Hepatic stellate cell (primary cell): ENCODE results near the gene NFATC2.
"Not testable (repeated sequence)": the region's sequence is repeated elsewhere in the genome, so short reads cannot be mapped to it uniquely, and the experiment has no call there.

Experiments
- DNase-seq: peaks from one replicate; pipeline ENCODE4 v3.0.0; 2011; ENCODE audit warnings: low spot score

NFATC2 gene

DNA sequence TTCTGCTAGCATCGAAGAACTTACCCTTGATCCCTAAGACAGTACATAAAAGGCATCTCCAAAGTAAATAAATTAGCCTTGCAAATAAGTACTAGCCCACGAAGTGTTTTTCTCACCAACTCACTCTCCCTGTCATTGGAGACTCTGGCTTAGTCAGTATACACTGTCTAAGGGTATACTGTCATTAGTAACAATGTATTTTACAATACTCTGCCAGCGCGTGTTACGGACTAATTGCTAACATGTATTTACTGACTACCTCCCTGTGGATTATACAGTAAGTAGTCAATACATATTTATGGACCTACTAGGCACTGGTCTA, 72.1 kb downstream of the NFATC2 start:
- DNase-seq: no peak

- no peak for DNase-seq
Measured at GRCh38 chr20:51469578-51470498, 72.7 kb downstream of the NFATC2 start.

- no peak for DNase-seq
Measured at GRCh38 chr20:51469046-51469445, 73.5 kb downstream of the NFATC2 start.

- no peak for DNase-seq
Measured at GRCh38 chr20:51468636-51469035, 73.9 kb downstream of the NFATC2 start.

- no peak for DNase-seq
Measured at GRCh38 chr20:51467956-51468626, 74.4 kb downstream of the NFATC2 start.

DNA sequence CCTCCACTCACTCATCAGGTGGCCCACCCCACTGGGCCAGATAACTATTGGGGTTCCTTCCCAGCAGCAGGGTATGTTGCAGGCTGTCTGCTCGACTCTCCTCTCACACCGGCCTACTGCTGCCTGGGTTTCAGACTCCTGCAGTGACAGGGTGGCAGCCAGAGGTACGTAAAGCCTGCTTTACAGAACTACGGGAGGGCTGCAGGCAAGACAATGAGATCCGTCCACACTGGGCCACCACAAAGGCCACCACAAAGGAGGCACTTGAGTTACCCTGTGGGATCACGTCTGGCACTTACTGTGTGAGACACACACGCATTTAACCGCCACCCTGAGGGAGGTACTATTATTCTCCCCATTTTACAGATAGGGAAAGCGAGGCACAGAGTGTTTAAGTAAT, 78.5 kb downstream of the NFATC2 start:
- DNase-seq: no peak

GRCh38 chr20:51463560-51463959, 79.0 kb downstream of the NFATC2 start:
- no peak for DNase-seq

DNA sequence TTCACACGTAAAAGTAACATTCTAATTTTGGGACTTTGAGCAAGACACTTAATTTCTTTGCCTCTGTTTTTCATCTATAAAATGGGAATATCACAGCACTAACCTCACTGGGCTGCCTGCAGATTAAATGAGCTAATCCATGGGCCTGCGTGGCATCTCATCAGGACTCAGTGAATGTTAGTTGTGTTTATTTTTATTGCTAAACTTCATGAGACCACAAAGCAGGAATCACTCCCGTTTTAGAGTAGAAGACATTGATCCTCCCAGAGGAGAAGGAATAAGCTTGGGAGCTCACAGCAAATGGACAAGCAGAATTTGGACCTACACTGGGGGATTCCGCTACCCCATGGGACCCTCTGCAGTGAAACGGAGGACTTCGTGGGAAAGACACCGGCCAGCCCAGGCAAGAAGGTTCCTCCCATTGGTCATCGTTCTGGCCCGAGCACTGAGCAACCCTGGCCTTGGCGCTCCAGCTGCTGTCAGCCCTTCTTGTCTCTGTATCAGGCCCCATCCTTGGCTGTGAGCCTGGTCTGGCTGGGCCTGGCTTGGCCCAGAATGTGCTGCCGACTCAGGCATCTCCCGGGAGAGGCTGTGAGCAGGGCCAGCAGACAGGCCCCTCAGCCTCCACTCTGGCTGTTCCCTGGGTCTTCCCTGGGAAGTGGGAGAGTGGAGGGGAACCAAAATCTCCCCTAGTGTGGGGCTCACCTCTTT, 79.8 kb downstream of the NFATC2 start:
- DNase-seq: peak; percentile 62

- DNase-seq: not testable (repeated sequence)
Measured at GRCh38 chr20:51461846-51462245, 80.7 kb downstream of the NFATC2 start.

DNA sequence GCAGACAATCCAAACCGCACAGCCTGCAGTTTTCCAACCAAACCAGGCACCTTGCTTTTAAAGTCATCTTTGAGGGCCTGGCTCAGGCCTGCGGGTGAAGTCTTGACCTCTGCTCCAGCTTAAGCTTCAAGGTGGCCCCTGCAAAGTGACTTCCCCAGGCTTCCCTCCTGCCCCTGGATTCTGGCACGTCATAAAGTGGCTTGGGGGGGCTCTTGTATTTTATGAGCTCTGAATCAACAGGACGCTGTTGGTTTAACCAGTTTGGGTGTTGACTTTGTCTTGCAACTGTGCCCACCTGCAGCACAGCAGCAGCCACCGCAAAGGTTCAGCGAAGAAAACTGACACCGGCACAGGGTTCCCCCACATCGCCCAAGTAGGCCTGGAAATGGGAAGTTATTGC, 81.2 kb downstream of the NFATC2 start:
- DNase-seq: no peak

DNA sequence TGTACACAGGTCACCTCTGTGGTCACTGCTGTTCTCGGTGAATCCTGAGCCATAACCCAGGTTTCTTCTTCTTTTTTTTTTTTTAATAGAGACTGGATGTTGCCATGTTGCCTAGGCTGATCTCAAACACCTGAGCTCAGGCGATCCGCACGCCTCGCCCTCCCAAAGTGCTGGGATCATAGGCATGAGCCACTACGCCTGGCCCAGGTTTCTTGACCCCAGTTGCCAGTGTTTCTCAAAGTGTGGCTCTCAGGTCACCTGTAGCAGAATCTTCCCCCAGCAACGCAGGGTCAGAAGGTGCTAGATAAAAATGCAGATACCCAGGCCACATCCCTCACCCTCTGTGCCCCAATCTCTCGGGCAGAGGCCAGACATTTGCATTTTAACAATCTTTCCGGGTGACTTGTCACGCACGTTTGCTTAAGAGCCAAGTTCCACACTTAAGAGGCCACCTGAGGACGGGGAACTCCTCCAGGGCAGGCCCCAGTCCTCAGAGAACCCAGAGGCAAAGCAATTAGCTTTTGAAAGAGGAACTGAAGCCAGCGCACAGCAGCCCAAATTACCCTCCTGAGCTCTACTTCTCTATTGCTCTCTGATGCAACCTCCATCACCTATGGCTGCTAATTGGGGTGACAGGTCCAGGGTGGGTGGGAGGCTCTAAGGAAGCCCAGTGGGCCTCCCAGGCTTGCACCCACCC, 81.8 kb downstream of the NFATC2 start:
- no peak for DNase-seq

DNA sequence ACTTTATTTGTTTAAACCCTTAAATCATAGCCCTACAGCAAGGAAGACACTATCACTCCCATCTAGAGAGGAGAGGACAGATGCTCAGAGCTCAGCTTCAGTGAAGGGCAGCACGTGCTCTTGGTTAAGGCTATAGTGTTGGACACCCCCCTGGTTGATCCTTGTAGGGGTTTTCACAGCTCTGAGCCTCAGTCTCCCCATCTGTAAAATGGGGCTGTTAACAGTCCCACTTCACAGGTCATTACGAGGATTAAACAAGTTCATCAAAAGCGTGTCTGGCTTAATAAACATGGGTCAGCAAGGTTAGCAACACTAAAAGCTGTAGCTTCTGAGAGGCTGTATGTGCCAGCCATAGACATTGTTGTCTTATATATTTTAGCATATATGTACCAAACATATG, 82.4 kb downstream of the NFATC2 start:
- DNase-seq: no peak

DNA sequence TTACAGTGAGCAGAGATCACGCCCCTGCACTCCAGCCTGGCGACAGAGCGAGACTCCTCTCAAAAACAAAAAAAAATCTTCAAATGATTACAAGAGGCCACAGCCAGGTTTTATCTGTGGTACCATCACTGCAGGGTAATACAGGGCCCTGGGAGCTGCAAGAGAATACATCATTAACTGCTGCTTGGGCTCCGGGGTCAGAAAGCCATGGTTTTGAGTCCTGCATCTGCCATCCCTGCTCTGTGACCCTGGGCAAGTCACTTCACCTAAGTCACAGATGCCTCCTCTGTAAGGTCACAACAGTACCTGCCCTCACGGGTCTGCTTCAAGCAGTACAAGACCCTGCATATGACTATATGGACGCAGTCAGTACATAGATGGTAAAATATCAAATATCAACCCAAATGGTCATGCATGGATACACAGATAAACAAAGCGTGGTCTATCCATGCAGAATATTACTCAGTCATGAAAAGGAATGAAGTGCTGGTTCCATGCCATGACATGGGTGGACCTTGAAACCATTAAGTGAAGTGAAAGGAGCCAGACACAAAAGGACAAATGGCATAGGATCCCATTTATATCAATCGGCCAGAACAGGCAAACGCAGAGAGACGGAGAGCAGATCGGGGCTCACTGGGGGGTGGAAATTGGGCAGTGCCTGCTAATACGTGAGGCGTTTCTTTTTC, 83.6 kb downstream of the NFATC2 start:
- DNase-seq: no peak

GRCh38 chr20:51457533-51457932, 85.0 kb downstream of the NFATC2 start:
- DNase-seq: no peak

GRCh38 chr20:51456511-51457509, 85.7 kb downstream of the NFATC2 start:
- DNase-seq: peak; percentile 95

GRCh38 chr20:51454250-51454865, 88.2 kb downstream of the NFATC2 start:
- DNase-seq: no peak

DNA sequence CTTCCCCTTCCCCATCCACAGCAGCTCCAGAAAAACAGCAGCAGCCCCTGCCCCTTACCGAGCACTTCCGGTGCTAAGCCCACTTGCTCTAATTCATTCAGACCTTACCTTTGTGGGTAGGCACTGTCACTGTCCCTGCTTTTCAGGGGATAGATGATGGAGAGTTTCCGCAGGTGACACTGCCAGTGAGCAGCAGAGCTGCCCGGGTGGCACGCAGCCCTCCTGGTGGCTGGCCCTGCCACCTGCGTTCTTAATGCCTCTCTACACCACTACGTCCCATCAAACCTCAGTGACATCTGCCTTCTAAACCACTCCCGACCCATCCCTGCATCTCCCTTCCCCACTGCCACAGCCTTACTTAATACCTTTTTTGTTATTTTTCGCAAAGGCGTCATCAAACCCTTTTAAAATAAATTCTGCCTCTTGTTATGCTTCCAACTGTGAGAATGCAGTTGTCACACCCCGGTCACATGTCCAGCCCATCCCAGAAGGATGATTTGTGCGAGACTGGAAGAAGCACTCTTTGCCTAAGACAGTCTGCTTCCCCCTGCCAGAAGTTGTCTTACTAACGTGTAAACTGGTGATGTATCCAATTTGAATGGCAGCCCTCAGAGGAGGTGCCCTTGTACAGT, 89.7 kb downstream of the NFATC2 start:
- no peak for DNase-seq

DNA sequence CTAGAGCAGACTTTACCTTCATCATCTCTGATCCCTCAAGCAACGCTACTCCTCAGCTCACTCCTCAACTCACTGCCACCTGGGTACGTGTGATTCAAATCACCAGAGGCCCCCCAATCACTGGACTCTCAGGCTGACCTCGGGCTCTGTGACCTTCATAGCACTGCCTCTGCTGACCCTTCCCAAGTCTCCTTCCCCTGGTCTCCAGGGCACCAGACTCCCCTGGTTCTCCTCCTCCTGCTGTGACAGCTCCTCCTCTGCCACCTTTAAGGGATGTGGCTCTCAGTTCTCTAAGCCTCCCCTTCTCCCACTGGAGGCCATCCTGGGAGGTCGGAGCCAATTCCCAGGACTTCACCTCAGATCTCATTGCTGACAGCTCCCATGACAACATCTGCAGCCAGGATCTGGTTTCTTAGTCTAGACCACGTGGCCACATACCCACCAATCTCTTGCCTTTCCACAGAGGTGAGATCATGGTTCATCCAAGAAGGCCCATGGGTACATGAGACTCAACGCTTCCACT, 90.4 kb downstream of the NFATC2 start:
- no peak for DNase-seq

DNA sequence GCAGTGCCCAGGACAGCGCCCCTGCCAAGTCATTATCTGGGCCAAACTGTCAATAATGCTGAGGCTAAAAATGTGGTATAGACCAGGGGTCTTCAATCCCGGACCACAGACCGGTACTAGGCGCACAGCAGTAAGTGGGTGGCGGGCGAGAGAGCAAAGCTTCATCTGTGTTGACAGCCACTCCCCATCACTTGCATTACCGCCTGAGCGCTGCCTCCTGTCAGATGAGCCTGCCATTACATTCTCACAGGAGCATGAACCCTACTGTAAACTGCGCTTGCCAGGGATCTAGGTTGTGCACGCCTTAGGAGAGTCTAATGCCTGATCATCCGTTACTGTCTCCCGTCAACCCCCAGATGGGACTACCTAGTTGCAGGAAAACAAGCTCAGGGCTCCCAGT, 91.0 kb downstream of the NFATC2 start:
- DNase-seq: no peak
